Sigmoid colon (tissue), 7 donors: ENCODE results near the gene PHOX2B. TPM values are rescaled to one million over a fixed set of nuclear protein-coding genes. Genes with fewer than 3 reads are reported as not detected.

Experiments used
- DNase-seq: peaks from one replicate; pipeline ENCODE4 v3.0.0-alpha.2; 2019
- H3K27ac ChIP-seq, 4 donors: fragments of 200-600 bp; sonication (generic); one replicate each; pipeline ENCODE4 v1.5.1; 2016 to 2019; ENCODE audit warnings: mild to moderate bottlenecking in 1 of 4
- H3K27me3 ChIP-seq, 3 donors: fragments of 200-600 bp; sonication (generic); one replicate each; pipeline ENCODE4 v1.5.1; 2019; ENCODE audit warnings: mild to moderate bottlenecking in 1 of 3
- H3K36me3 ChIP-seq, 4 donors: fragments of 200-600 bp; sonication (generic); one replicate each; pipeline ENCODE4 v1.5.1; 2016 to 2019
- H3K4me1 ChIP-seq, 4 donors: fragments of 200-600 bp; sonication (generic); one replicate each; pipeline ENCODE4 v1.5.1; 2017 to 2019
- H3K4me3 ChIP-seq, 4 donors: fragments of 200-600 bp; sonication (generic); one replicate each; pipeline ENCODE4 v1.5.1; 2017 to 2019; ENCODE audit warnings: mild to moderate bottlenecking in 2 of 4, moderate library complexity in 1 of 4
- H3K9me3 ChIP-seq, 4 donors: fragments of 200-600 bp in 3 of 4; sonication (generic) in 3 of 4; one replicate each; pipeline versions ENCODE4 v1.5.1 to v1.6.1; 2013 to 2019
- EP300 ChIP-seq, 4 donors: sonication (generic); formaldehyde crosslinking; IDR thresholded peaks; one replicate each; pipeline ENCODE4 v1.6.1; 2017; ENCODE audit warnings: antibody characterized with exemption in 4 of 4
- POLR2A ChIP-seq, 2 donors: fragments of 450-650 bp; IDR thresholded peaks; one replicate each; pipeline ENCODE4 v1.6.1; 2016; ENCODE audit warnings: antibody characterized with exemption in 2 of 2, mild to moderate bottlenecking in 2 of 2, moderate library complexity in 2 of 2
- POLR2AphosphoS5 ChIP-seq, 4 donors: sonication (generic); formaldehyde crosslinking; IDR thresholded peaks; one replicate each; pipeline ENCODE4 v1.6.1; 2017; ENCODE audit warnings: antibody characterized with exemption in 4 of 4
- WGBS, 2 donors: extraction: QIAGEN DNeasy Blood & Tissue Kit; methylation state at CpG; one replicate each; pipeline ENCODE4 v1.1.7; 2013; 5-methylcytosine and 5-hydroxymethylcytosine counted together
- intact Hi-C: fragments of 100-400 bp; cut with DNase I; formaldehyde crosslinking; loops from one replicate; pipeline ENCODE4 v1.15.1; 2023
- polyA plus RNA-seq, 3 donors: library from polyadenylated mRNA; stranded (reverse); fragments of 200-250 nt; gene quantifications; one replicate each; pipeline ENCODE4 v1.2.3, GENCODE V29; 2013
- total RNA-seq, 4 donors: library from RNA; depleted of rRNA; stranded (reverse); fragments of >200 nt; gene quantifications; one replicate each; pipeline ENCODE4 v1.1.0, GENCODE V29; 2016
- TF ChIP-seq, protein P1 (sequence below), 4 experiments: fragments of 450-650 bp in 3 of 4; fragments of 200-600 bp in 1 of 4; IDR thresholded peaks; one replicate each; pipeline ENCODE4 v1.5.1; 2016 to 2019; ENCODE audit warnings: antibody characterized with exemption in 4 of 4, mild to moderate bottlenecking in 3 of 4, moderate library complexity in 2 of 4
- donor health status: healthy with polysubstance abuse.
- donor health status: Bipolar disorder and iron deficiency.
- donor health status: healthy.

The PHOX2B gene
- total and polyA plus RNA-seq, 7 donors, result 0.33 to 3.6 (median 2.1) TPM; not detected in 1

DNA sequence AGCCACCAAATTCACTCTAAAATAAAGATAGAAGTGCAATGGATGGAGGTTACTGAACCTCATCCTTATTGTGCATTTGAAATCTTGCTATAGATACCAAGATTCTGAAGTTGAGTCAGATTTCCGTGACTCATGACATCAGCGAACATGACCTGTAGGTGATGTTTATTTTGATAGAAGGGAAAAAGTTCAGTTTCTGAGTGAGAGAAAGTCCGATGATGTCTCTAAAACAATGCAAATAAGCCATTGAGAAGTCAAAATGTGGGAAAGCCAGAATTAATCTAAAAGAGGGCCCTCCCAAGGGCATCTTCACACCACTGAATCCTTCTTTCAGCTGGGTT is 20.0 kb downstream of the PHOX2B start:
- Histone ChIP-seq H3K9me3 (peaks cover 0 to 7% (median 0%) of the 10 kb centered on the region in 4 donors), H3K36me3 (no peaks in the 10 kb centered on the region), H3K4me3 (no peak overlapping the region), H3K4me1 (no peaks in the 10 kb centered on the region), H3K27me3 (no peaks in the 10 kb centered on the region), H3K27ac (no peak overlapping the region)
- TF ChIP-seq POLR2A (IDR thresholded peaks at IDR 0.05) (no peak), EP300 (IDR thresholded peaks at IDR 0.05) (no peak), POLR2AphosphoS5 (IDR thresholded peaks at IDR 0.05) (no peak)
- TF ChIP-seq, protein P1, sequence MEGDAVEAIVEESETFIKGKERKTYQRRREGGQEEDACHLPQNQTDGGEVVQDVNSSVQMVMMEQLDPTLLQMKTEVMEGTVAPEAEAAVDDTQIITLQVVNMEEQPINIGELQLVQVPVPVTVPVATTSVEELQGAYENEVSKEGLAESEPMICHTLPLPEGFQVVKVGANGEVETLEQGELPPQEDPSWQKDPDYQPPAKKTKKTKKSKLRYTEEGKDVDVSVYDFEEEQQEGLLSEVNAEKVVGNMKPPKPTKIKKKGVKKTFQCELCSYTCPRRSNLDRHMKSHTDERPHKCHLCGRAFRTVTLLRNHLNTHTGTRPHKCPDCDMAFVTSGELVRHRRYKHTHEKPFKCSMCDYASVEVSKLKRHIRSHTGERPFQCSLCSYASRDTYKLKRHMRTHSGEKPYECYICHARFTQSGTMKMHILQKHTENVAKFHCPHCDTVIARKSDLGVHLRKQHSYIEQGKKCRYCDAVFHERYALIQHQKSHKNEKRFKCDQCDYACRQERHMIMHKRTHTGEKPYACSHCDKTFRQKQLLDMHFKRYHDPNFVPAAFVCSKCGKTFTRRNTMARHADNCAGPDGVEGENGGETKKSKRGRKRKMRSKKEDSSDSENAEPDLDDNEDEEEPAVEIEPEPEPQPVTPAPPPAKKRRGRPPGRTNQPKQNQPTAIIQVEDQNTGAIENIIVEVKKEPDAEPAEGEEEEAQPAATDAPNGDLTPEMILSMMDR (IDR thresholded peaks at IDR 0.05), result no peak
- intact Hi-C loops, result no loop called here
- DNase-seq, result no peak
- 78 to 79% methylated on average over 3 of the region's 3 CpGs for WGBS, 2 donors

DNA sequence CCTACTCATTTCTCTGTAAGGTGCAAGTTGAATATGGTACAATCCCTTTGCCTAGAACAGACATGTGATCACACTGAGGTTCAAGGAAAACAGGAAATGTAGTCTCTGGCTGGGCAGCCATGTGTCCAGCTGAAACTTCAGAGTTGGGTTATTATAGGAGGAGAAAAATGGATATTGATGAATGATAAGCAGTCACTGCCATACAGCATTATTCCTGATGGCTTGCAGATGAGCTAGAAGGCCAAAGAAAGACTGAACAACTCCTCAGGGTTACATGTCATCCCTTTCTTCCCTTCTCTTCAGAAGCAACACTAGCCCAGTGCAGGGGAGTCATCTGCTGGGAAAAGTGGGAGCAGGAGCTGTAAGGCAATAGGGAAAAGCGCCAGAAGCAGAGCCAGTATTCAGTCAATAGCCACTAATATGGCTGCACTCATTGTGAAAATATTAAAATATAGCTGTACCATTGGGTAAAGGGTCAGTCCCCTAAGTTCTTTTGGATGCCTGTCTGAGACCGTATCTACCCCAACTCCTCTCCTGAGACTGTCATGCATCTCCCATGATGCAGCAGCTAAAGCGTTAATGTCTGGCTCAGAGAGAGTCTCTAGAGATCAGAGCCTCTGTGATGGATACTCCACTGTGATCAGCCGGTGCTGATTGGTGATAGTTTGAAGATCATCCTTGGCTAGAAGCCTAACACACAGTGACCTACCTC is 20.5 kb downstream of the PHOX2B start:
- intact Hi-C loops, result no loop called here
- no peak overlapping the region for H3K4me3 ChIP-seq
- 76 to 80% methylated on average over 4 of the region's 4 CpGs for WGBS, 2 donors
- DNase-seq, result no peak
- H3K27ac ChIP-seq, result no peak overlapping the region
- no peaks in the 10 kb centered on the region for H3K27me3 ChIP-seq
- H3K9me3 ChIP-seq, result peaks cover 0 to 7% (median 0%) of the 10 kb centered on the region in 4 donors
- H3K36me3 ChIP-seq, result no peaks in the 10 kb centered on the region
- no peaks in the 10 kb centered on the region for H3K4me1 ChIP-seq
- TF ChIP-seq, protein P1 (IDR thresholded peaks at IDR 0.05), result no peak
- TF ChIP-seq POLR2A (IDR thresholded peaks at IDR 0.05), result no peak
- TF ChIP-seq POLR2AphosphoS5 (IDR thresholded peaks at IDR 0.05), result no peak
- TF ChIP-seq EP300 (IDR thresholded peaks at IDR 0.05), result no peak

DNA sequence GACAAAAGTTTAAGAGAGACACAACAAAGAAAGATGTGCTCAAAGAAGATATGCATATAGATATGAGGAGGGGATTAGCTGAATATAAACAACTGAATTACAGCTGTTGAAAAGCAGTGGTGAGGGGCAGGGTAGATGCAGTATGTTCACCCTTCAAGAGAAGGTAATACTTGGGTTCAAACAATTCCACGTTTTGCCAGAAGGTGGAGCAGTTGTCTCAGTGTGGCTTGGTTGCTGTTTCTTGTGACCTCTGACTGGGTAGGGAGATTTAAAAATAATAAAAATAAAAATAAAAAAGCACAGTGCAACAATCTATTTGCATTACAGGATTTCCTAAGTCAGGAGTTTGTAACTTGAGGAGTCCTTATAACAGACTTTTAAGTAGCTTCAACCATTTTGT is 23.3 kb downstream of the PHOX2B start:
- no peak overlapping the region for H3K27ac ChIP-seq
- TF ChIP-seq, protein P1 (IDR thresholded peaks at IDR 0.05), result no peak
- TF ChIP-seq EP300 (IDR thresholded peaks at IDR 0.05), result no peak
- TF ChIP-seq POLR2AphosphoS5 (IDR thresholded peaks at IDR 0.05), result no peak
- no peak for TF ChIP-seq POLR2A (IDR thresholded peaks at IDR 0.05)
- no peak overlapping the region for H3K4me3 ChIP-seq
- peaks cover 0 to 7% (median 0%) of the 10 kb centered on the region in 4 donors for H3K9me3 ChIP-seq
- no peak for DNase-seq
- intact Hi-C loops, result no loop called here
- no peaks in the 10 kb centered on the region for H3K36me3 ChIP-seq
- no peaks in the 10 kb centered on the region for H3K4me1 ChIP-seq
- whole genome bisulfite sequencing, 2 donors, result 0 to 6% methylated on average over 1 of the region's 1 CpG
- H3K27me3 ChIP-seq, result no peaks in the 10 kb centered on the region

DNA sequence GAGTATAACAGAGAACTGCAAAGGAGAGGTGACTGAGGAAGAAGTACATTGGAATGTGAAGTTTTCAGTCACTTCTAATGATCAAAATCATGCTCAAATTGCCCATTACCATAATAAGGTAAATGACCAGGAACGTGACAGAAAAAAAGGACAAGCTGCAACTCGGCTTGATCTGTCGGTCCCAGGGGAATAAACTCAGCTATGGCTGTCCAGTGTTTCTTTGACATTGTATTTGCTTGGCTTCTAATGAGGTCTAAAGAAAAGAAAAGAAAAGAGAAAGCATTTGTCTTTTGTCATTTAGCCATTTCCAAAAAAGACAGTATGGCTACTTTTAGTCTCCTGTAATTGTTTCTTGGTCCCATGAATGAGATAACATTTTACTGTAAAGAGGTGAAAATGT is 25.2 kb downstream of the PHOX2B start:
- intact Hi-C loops, result no loop called here
- 83% methylated on average over 3 of the region's 3 CpGs for WGBS, 2 donors
- TF ChIP-seq EP300 (IDR thresholded peaks at IDR 0.05), result no peak
- no peak for TF ChIP-seq POLR2AphosphoS5 (IDR thresholded peaks at IDR 0.05)
- no peak for TF ChIP-seq POLR2A (IDR thresholded peaks at IDR 0.05)
- TF ChIP-seq, protein P1 (IDR thresholded peaks at IDR 0.05), result no peak
- DNase-seq, result no peak
- H3K27me3 ChIP-seq, result no peaks in the 10 kb centered on the region
- H3K9me3 ChIP-seq, result peaks cover 0 to 7% (median 0%) of the 10 kb centered on the region in 4 donors
- no peaks in the 10 kb centered on the region for H3K4me1 ChIP-seq
- no peak overlapping the region for H3K4me3 ChIP-seq
- no peak overlapping the region for H3K27ac ChIP-seq
- H3K36me3 ChIP-seq, result no peaks in the 10 kb centered on the region

DNA sequence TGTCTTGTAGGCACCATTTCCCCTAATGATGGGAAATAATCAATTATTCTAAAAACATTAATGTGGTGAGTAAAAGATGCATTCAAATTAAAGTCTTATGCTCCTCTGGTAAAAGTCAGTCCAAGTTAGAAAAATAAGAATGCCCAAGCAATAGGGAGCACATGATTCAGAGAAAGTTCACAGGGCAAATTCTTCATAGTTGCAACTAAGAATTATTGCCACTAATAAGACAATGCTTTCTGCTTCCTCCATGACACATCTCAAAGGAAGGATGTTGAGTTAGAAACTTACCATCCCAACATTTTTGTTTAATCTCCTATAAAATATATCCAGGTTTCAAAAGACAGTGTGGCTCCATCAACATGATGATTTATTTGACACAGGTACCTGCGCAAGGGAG is 26.3 kb downstream of the PHOX2B start:
- H3K4me1 ChIP-seq, result no peaks in the 10 kb centered on the region
- H3K4me3 ChIP-seq, result no peak overlapping the region
- peaks cover 0 to 4% (median 0%) of the 10 kb centered on the region in 4 donors for H3K9me3 ChIP-seq
- intact Hi-C loops, result no loop called here
- no peak overlapping the region for H3K27ac ChIP-seq
- no peak for DNase-seq
- WGBS, 2 donors, result 92 to 94% methylated on average over 1 of the region's 1 CpG
- H3K36me3 ChIP-seq, result no peaks in the 10 kb centered on the region
- H3K27me3 ChIP-seq, result no peaks in the 10 kb centered on the region
- TF ChIP-seq POLR2AphosphoS5 (IDR thresholded peaks at IDR 0.05) (no peak), EP300 (IDR thresholded peaks at IDR 0.05) (no peak), POLR2A (IDR thresholded peaks at IDR 0.05) (no peak)
- TF ChIP-seq, protein P1 (IDR thresholded peaks at IDR 0.05), result no peak
